HUES48 (cell line): ENCODE data around the gene CNTNAP2.
"Not testable (repeated sequence)": the region's sequence is repeated elsewhere in the genome, so short reads cannot be mapped to it uniquely, and the experiment has no call there.

ENCODE experiments used
- H3K27ac ChIP-seq: one replicate; pipeline ENCODE4 v1.7.0; 2013; ENCODE audit warnings: low read depth, low read length, inconsistent platforms
- H3K27me3 ChIP-seq: 2 replicates; pipeline ENCODE4 v1.6.1; 2013; ENCODE audit warnings: mild to moderate bottlenecking, low read length; ENCODE audit not compliant: control insufficient read depth, insufficient read depth
- H3K36me3 ChIP-seq: 2 replicates; pipeline ENCODE4 v1.6.1; 2013; ENCODE audit warnings: low read length; ENCODE audit not compliant: control insufficient read depth, insufficient read depth
- H3K4me1 ChIP-seq: 2 replicates; pipeline ENCODE4 v1.6.1; 2013; ENCODE audit warnings: mild to moderate bottlenecking, low read length; ENCODE audit not compliant: control insufficient read depth, insufficient read depth
- H3K4me3 ChIP-seq: 2 replicates; pipeline ENCODE4 v1.5.1; 2013; ENCODE audit warnings: mild to moderate bottlenecking, low read depth, low read length
- H3K9ac ChIP-seq: 2 replicates; pipeline ENCODE4 v1.6.1; 2013; ENCODE audit warnings: mild to moderate bottlenecking, low read depth, low read length, moderate library complexity
- H3K9me3 ChIP-seq: 2 replicates; pipeline ENCODE4 v1.6.1; 2013; ENCODE audit warnings: low read length; ENCODE audit not compliant: control insufficient read depth, insufficient read depth

Gene CNTNAP2

GRCh38 chr7:148456351-148456750, 2339.8 kb downstream of the CNTNAP2 start:
- H3K9me3 ChIP-seq = no peaks in the 10 kb centered on the region
- no peak overlapping the region for H3K4me3 ChIP-seq
- H3K27ac ChIP-seq = no peak overlapping the region
- H3K4me1 ChIP-seq = no peaks in the 10 kb centered on the region; the same call in 1 of the 2 replicates
- no peaks in the 10 kb centered on the region for H3K36me3 ChIP-seq
- H3K27me3 ChIP-seq = no peaks in the 10 kb centered on the region
- H3K9ac ChIP-seq = no peak overlapping the region

DNA sequence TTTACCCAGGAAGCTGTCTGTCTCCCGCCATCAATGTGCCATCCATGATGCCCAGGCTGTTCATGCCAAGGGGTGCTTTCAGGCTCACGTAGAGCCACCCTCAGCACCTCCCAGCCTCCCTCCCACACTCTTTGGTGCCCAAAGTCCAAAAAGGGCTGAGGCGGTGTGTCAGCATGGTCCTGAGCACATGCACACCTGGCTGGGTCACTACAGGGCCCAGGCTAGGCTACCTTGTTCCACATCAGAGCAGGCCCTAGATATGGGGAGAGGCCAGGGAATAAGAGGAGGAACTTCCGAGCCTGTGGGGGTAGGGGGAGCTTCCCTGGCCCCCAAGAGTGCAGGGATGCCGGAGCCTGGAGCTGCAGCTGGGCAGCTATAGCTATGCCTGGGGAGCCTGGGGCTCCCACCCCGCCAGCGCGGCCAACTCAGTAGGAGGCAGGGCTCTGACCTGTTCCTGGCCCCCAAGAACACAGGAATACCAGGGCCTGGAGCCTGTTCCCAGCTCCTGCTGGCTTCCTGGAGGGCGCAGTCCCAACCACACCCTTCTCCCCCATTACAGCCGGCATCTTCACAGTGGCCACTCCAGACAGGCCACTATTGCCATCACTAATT, 2340.8 kb downstream of the CNTNAP2 start:
- Histone ChIP-seq H3K4me3 (no peak overlapping the region), H3K27ac (no peak overlapping the region), H3K27me3 (no peaks in the 10 kb centered on the region), H3K9ac (no peak overlapping the region), H3K36me3 (no peaks in the 10 kb centered on the region), H3K4me1 (no peaks in the 10 kb centered on the region), H3K9me3 (no peaks in the 10 kb centered on the region)

GRCh38 chr7:148458263-148458662, 2341.7 kb downstream of the CNTNAP2 start:
- no peaks in the 10 kb centered on the region for H3K9me3 ChIP-seq
- no peaks in the 10 kb centered on the region for H3K27me3 ChIP-seq
- no peaks in the 10 kb centered on the region for H3K4me1 ChIP-seq
- no peaks in the 10 kb centered on the region for H3K36me3 ChIP-seq
- H3K27ac ChIP-seq = no peak overlapping the region
- no peak overlapping the region for H3K9ac ChIP-seq
- H3K4me3 ChIP-seq = no peak overlapping the region

DNA sequence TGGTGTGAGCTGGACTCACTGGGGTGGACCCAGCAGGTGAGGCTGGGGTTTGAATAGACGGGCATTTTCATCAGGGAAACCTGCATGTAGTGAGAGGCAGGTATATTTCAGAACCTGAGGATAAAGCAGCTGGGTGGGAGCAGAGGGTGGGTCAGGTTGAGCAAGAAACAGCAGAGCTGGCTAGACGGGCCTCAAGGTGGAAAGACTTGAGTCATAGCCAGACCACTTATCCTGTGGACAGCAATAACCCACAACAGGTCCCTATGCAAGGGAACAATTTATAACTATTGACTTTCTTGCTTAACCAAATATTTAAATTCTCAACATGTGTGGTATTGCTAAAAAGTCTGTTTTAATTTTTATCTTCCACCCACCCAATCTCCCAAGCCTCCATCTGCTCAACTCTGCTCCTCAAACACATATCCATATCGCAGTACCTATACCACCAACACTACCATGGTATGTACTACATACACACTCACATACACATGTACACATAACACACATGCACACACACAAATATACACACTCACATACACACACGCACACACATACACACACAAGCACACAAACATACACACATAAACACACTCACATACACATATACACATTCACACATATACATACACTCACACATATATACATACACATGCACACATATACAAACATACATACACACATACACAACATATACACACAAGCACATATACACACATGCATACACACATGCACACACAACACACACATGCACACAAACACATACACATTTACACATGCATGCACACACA, 2345.0 kb downstream of the CNTNAP2 start:
- no peaks in the 10 kb centered on the region for H3K27me3 ChIP-seq
- H3K36me3 ChIP-seq = no peaks in the 10 kb centered on the region
- no peaks in the 10 kb centered on the region for H3K4me1 ChIP-seq
- H3K9me3 ChIP-seq = no peaks in the 10 kb centered on the region
- no peak overlapping the region for H3K9ac ChIP-seq
- H3K27ac ChIP-seq = no peak overlapping the region
- no peak overlapping the region for H3K4me3 ChIP-seq

DNA sequence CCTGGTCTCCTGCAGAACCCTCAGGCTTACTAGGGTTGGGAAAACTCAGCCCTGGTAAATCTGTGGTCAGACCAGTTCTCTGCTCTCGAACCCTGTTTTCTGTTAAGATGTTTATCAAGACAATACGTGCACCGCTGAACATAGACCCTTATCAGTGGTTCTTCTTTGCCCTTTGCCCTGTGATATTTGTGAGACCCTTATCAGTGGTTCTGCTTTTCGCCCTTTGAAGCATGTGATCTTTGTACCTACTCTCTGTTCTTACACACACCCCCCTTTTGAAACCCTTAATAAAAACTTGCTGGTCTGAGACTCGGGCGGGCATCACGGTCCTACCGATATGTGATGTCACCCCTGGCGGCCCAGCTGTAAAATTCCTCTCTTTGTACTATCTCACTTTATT, 2346.2 kb downstream of the CNTNAP2 start:
- H3K36me3 ChIP-seq = not testable (repeated sequence)

GRCh38 chr7:148463210-148463609, 2346.6 kb downstream of the CNTNAP2 start:
- Histone ChIP-seq H3K27ac (no peak overlapping the region), H3K4me3 (no peak overlapping the region), H3K27me3 (no peaks in the 10 kb centered on the region), H3K9ac (no peak overlapping the region), H3K4me1 (no peaks in the 10 kb centered on the region), H3K36me3 (no peaks in the 10 kb centered on the region), H3K9me3 (no peaks in the 10 kb centered on the region)

More for the DNA sequence above, 2346.2 kb downstream of the CNTNAP2 start:
- not testable (repeated sequence) for H3K27me3 ChIP-seq, H3K9me3 ChIP-seq, H3K4me3 ChIP-seq, H3K4me1 ChIP-seq, H3K27ac ChIP-seq, H3K9ac ChIP-seq

DNA sequence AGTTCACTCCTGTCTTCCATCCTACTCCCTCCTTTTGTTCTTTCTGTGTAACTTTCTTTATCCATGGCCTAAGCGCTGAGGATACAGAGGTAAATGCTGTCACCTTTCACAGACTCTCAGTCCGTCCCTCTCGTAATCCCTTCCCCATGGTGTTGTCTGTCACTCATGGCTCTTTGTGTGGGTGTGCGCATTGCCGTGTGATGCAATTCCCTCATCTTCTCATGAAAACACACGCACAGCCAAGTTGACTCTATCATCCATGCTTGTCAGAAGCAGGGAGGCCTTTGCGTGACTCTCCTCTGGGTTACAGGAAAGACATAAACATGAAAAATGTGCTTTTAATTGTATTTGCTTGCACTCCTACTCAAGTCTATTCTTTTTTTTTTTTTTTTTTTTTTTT, 2348.3 kb downstream of the CNTNAP2 start:
- Histone ChIP-seq H3K4me1 (no peaks in the 10 kb centered on the region), H3K36me3 (no peaks in the 10 kb centered on the region), H3K27me3 (no peaks in the 10 kb centered on the region), H3K9me3 (no peaks in the 10 kb centered on the region), H3K27ac (no peak overlapping the region), H3K4me3 (no peak overlapping the region), H3K9ac (no peak overlapping the region)

GRCh38 chr7:148465441-148465840, 2348.8 kb downstream of the CNTNAP2 start:
- not testable (repeated sequence) for H3K27ac ChIP-seq, H3K9ac ChIP-seq, H3K36me3 ChIP-seq

DNA sequence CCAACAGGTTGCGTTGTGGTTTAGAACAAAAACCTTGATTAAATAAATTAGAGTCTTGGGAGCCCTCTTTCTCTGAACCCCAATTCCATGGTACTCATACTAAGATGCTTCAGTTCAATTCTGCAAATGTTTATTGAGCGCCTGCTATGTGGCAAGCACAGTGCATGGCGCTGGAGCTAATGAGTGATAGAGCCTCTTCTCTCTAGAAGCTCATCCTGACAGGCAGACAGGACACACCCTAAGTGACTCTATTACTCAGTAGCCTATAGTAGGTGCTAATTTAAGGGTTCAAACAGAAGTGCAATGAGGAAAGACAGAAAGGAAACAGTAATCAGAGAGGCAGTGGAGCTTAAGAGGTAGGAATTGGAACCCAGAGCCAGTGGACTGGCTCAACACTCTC, 2349.5 kb downstream of the CNTNAP2 start:
- H3K4me3 ChIP-seq = no peak overlapping the region
- no peak overlapping the region for H3K27ac ChIP-seq
- no peaks in the 10 kb centered on the region for H3K27me3 ChIP-seq
- no peaks in the 10 kb centered on the region for H3K36me3 ChIP-seq
- no peak overlapping the region for H3K9ac ChIP-seq
- no peaks in the 10 kb centered on the region for H3K9me3 ChIP-seq
- H3K4me1 ChIP-seq = no peaks in the 10 kb centered on the region

More at GRCh38 chr7:148465441-148465840, 2348.8 kb downstream of the CNTNAP2 start:
- not testable (repeated sequence) for H3K4me1 ChIP-seq, H3K27me3 ChIP-seq, H3K9me3 ChIP-seq, H3K4me3 ChIP-seq

DNA sequence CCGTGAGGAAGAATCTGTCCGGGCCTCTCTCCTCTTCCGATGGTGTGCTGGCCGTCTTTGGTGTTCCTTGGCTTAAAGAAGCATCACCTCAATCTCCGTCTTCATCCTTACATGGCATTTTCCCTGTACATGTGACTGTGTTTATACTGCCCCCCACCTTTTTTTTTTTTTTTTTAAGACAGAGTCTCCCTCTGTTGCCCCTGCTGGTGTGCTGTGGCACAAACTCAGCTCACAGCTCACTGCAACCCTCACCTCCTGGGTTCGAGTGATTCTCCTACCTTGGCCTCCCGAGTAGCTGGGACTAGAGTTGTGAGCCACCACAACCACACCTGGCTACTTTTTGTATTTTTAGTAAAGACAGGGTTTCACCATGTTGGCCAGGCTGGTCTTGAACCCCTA, 2352.1 kb downstream of the CNTNAP2 start:
- no peaks in the 10 kb centered on the region for H3K27me3 ChIP-seq
- no peaks in the 10 kb centered on the region for H3K4me1 ChIP-seq
- no peak overlapping the region for H3K4me3 ChIP-seq
- H3K9me3 ChIP-seq = no peaks in the 10 kb centered on the region
- H3K36me3 ChIP-seq = no peaks in the 10 kb centered on the region
- no peak overlapping the region for H3K27ac ChIP-seq
- no peak overlapping the region for H3K9ac ChIP-seq
